IMR-90 (cell line): ENCODE results near the gene CUX1. TPM values are rescaled to one million over a fixed set of nuclear protein-coding genes. Genes with fewer than 3 reads are reported as not detected.

Experiments used
- ATAC-seq: fragments of 200-7000 bp; cut with Tn5 transposase; 2 replicates; pipeline ENCODE4 v1.9.1; 2020; ENCODE audit warnings: low read depth, mild to moderate bottlenecking, moderate library complexity
- BruUV-seq: library from RNA; stranded (reverse); fragments of 400-500 nt; replicated peaks from 2 replicates; lab custom pipeline; 2021; lab: Mats Ljungman, UMichigan
- CTCF ChIA-PET: fragments of 300-600 bp; formaldehyde crosslinking; extraction: SDS; loops from one replicate; lab custom pipeline; 2021; ENCODE audit warnings: antibody characterized with exemption; lab: Yijun Ruan, JAX
- POLR2A ChIA-PET: fragments of 300-600 bp; sonication (Branson Sonifier 250); formaldehyde crosslinking; loops from one replicate; lab custom pipeline; 2022; ENCODE audit warnings: antibody characterized with exemption; ENCODE audit not compliant: unreplicated experiment; lab: Charles Lee
- DNase-seq: peaks from one replicate; pipeline ENCODE4 v3.0.0; 2013
- H2AFZ ChIP-seq: replicated peaks from 2 replicates; pipeline ENCODE3; 2013; ENCODE audit warnings: low read length, mild to moderate bottlenecking; ENCODE audit not compliant: poor library complexity
- H2AK5ac ChIP-seq: 2 replicates; pipeline ENCODE4 v1.6.1; 2013; ENCODE audit warnings: low read depth, low read length, inconsistent platforms
- H2AK9ac ChIP-seq: replicated peaks from 2 replicates; pipeline ENCODE3; 2013; ENCODE audit warnings: mild to moderate bottlenecking, low read depth, low read length, moderate library complexity; ENCODE audit not compliant: poor library complexity
- H2BK120ac ChIP-seq: 2 replicates; pipeline ENCODE4 v1.6.1; 2013; ENCODE audit warnings: low read depth, low read length, inconsistent platforms
- H2BK15ac ChIP-seq: 3 replicates; pipeline ENCODE4 v1.6.1; 2013; ENCODE audit warnings: low read depth, low read length, inconsistent platforms
- H2BK20ac ChIP-seq: 2 replicates; pipeline ENCODE4 v1.6.1; 2013; ENCODE audit warnings: low read depth, mild to moderate bottlenecking, inconsistent platforms, low read length, moderate library complexity
- H2BK5ac ChIP-seq: 2 replicates; pipeline ENCODE4 v1.6.1; 2013; ENCODE audit warnings: mild to moderate bottlenecking, low read depth, low read length, inconsistent platforms; ENCODE audit not compliant: poor library complexity, severe bottlenecking
- H3K14ac ChIP-seq: replicated peaks from 2 replicates; pipeline ENCODE4 v1.6.1; 2013; ENCODE audit warnings: low read depth, low read length, inconsistent platforms
- H3K18ac ChIP-seq: 2 replicates; pipeline ENCODE4 v1.6.1; 2013; ENCODE audit warnings: low read depth, low read length, control low read depth
- H3K23ac ChIP-seq: 2 replicates; pipeline ENCODE4 v1.6.1; 2013; ENCODE audit warnings: low read depth, low read length, inconsistent platforms
- H3K27ac ChIP-seq: 2 replicates; pipeline ENCODE4 v1.5.1; 2013; ENCODE audit warnings: mild to moderate bottlenecking, control low read depth, low read length; ENCODE audit not compliant: insufficient read depth
- H3K27me3 ChIP-seq: 2 replicates; pipeline ENCODE4 v1.6.1; 2013; ENCODE audit warnings: low read length; ENCODE audit not compliant: control insufficient read depth, insufficient read depth
- H3K36me3 ChIP-seq: 2 replicates; pipeline ENCODE4 v1.6.1; 2013; ENCODE audit warnings: low read length, mixed read lengths; ENCODE audit not compliant: control insufficient read depth, insufficient read depth
- H3K4ac ChIP-seq: 2 replicates; pipeline ENCODE4 v1.6.1; 2013; ENCODE audit warnings: low read depth, low read length, inconsistent platforms
- H3K4me1 ChIP-seq: 2 replicates; pipeline ENCODE4 v1.6.1; 2013; ENCODE audit warnings: low read length, mixed read lengths; ENCODE audit not compliant: control insufficient read depth, insufficient read depth
- H3K4me2 ChIP-seq: 2 replicates; pipeline ENCODE4 v1.6.1; 2013; ENCODE audit warnings: low read depth, mild to moderate bottlenecking, control low read depth, low read length, moderate library complexity
- H3K4me3 ChIP-seq: 2 replicates; pipeline ENCODE4 v1.5.1; 2013; ENCODE audit warnings: low read depth, mild to moderate bottlenecking, control low read depth, low read length, moderate library complexity; ENCODE audit not compliant: insufficient read depth
- H3K56ac ChIP-seq: 2 replicates; pipeline ENCODE4 v1.6.1; 2013; ENCODE audit warnings: low read length, inconsistent platforms; ENCODE audit not compliant: insufficient read depth; ENCODE audit errors: extremely low read depth
- H3K79me1 ChIP-seq, 2 experiments: 2 replicates each; pipeline ENCODE4 v1.6.1; 2013; ENCODE audit warnings: low read length in 2 of 2, inconsistent platforms in 1 of 2, low read depth in 1 of 2
- H3K9ac ChIP-seq: 2 replicates; pipeline ENCODE4 v1.6.1; 2013; ENCODE audit warnings: low read depth, low read length, control low read depth
- H3K9me1 ChIP-seq: 2 replicates; pipeline ENCODE4 v1.6.1; 2013; ENCODE audit warnings: low read length, inconsistent platforms; ENCODE audit not compliant: insufficient read depth
- H3K9me3 ChIP-seq: 2 replicates; pipeline ENCODE4 v1.6.1; 2013; ENCODE audit warnings: low read length; ENCODE audit not compliant: control insufficient read depth, insufficient read depth
- H4K20me1 ChIP-seq: 2 replicates; pipeline ENCODE4 v1.6.1; 2013; ENCODE audit warnings: low read length, inconsistent platforms; ENCODE audit not compliant: insufficient read depth
- H4K5ac ChIP-seq: 2 replicates; pipeline ENCODE4 v1.6.1; 2013; ENCODE audit warnings: mild to moderate bottlenecking, low read depth, low read length, control low read depth
- H4K8ac ChIP-seq, 2 experiments: 2 replicates each; pipeline ENCODE4 v1.6.1; 2013; ENCODE audit warnings: low read depth in 2 of 2, low read length in 2 of 2, control low read depth in 1 of 2, inconsistent platforms in 1 of 2
- H4K91ac ChIP-seq: 2 replicates; pipeline ENCODE4 v1.6.1; 2013; ENCODE audit warnings: low read depth, low read length, inconsistent platforms; ENCODE audit not compliant: insufficient read depth
- BHLHE40 ChIP-seq: fragments of 150-350 bp; IDR thresholded peaks from 2 replicates; pipeline ENCODE4 v1.6.1; 2016; ENCODE audit warnings: mild to moderate bottlenecking, low read depth, low read length
- CEBPB ChIP-seq: IDR thresholded peaks from 2 replicates; pipeline ENCODE4 v1.6.1; 2012; ENCODE audit warnings: low read depth, low read length, improper control_type of control experiment
- CHD1 ChIP-seq: IDR thresholded peaks from 2 replicates; pipeline ENCODE4 v1.6.1; 2012; ENCODE audit warnings: low read depth, low read length, improper control_type of control experiment
- CTCF ChIP-seq: conservative IDR thresholded peaks from 2 replicates; pipeline ENCODE4 v1.5.1; 2012; ENCODE audit warnings: mild to moderate bottlenecking, low read depth, low read length, improper control_type of control experiment
- FOS ChIP-seq: fragments of 150-350 bp; IDR thresholded peaks from 2 replicates; pipeline ENCODE4 v1.6.1; 2016; ENCODE audit warnings: low read depth, low read length
- MAFK ChIP-seq: IDR thresholded peaks from 2 replicates; pipeline ENCODE4 v1.6.1; 2012; ENCODE audit warnings: low read depth, low read length, improper control_type of control experiment
- MAZ ChIP-seq: IDR thresholded peaks from 2 replicates; pipeline ENCODE4 v1.6.1; 2012; ENCODE audit warnings: low read depth, mild to moderate bottlenecking, low read length, improper control_type of control experiment, moderate library complexity, borderline replicate concordance
- MXI1 ChIP-seq: IDR thresholded peaks from 2 replicates; pipeline ENCODE4 v1.6.1; 2012; ENCODE audit warnings: low read depth, mild to moderate bottlenecking, low read length, moderate library complexity, borderline replicate concordance
- NFE2L2 ChIP-seq: fragments of 150-350 bp; IDR thresholded peaks from 2 replicates; pipeline ENCODE4 v1.6.1; 2016; ENCODE audit warnings: low read depth, mild to moderate bottlenecking, low read length
- POLR2A ChIP-seq: IDR thresholded peaks from 2 replicates; pipeline ENCODE4 v1.6.1; 2012; ENCODE audit warnings: mild to moderate bottlenecking, low read depth, low read length
- RAD21 ChIP-seq: IDR thresholded peaks from 2 replicates; pipeline ENCODE4 v1.6.1; 2012; ENCODE audit warnings: low read length, improper control_type of control experiment
- RCOR1 ChIP-seq: IDR thresholded peaks from 2 replicates; pipeline ENCODE4 v1.6.1; 2012; ENCODE audit warnings: mild to moderate bottlenecking, low read length, improper control_type of control experiment; ENCODE audit not compliant: insufficient replicate concordance
- RFX5 ChIP-seq: IDR thresholded peaks from 2 replicates; pipeline ENCODE4 v1.8.0; 2012; ENCODE audit warnings: low read depth, mild to moderate bottlenecking, low read length, moderate library complexity
- SMC3 ChIP-seq: fragments of 150-350 bp; IDR thresholded peaks from 2 replicates; pipeline ENCODE4 v1.6.1; 2016; ENCODE audit warnings: low read depth, mild to moderate bottlenecking, antibody characterized with exemption, low read length, moderate library complexity
- WGBS, 2 experiments: methylation state at CpG; one replicate each; pipeline versions ENCODE4 v1.1.5 to v1.1.7; 2013; ENCODE audit warnings: missing lambda C conversion rate in 2 of 2; ENCODE audit not compliant: insufficient read length in 1 of 2; ENCODE audit errors: extremely low coverage in 2 of 2; 5-methylcytosine and 5-hydroxymethylcytosine counted together
- dilution Hi-C: fragments of 300-500 bp; cut with HindIII; formaldehyde crosslinking; loops from one replicate; pipeline ENCODE4 v1.14.3; 2018; ENCODE audit warnings: low sequenced_read_pairs; ENCODE audit not compliant: unreplicated experiment
- in situ Hi-C: fragments of 300-500 bp; cut with MboI; formaldehyde crosslinking; loops from 3 replicates; pipeline ENCODE4 v1.14.3; 2019; ENCODE audit warnings: low sequenced_read_pairs, inconsistent platforms, mixed read lengths
- intact Hi-C: fragments of 100-400 bp; cut with micrococcal nuclease; formaldehyde crosslinking; loops from 2 replicates; pipeline ENCODE4 v1.10.0; 2022
- polyA plus RNA-seq, 3 experiments: library from polyadenylated mRNA; depleted of rRNA; stranded (reverse); fragments of >200 nt; gene quantifications; 2 replicates each; pipeline ENCODE4 v1.2.3, GENCODE V29; 2012; ENCODE audit warnings: low replicate concordance in 1 of 3
- total RNA-seq: library from RNA; depleted of rRNA; stranded (reverse); fragments of >200 nt; gene quantifications from 2 replicates; pipeline ENCODE4 v1.2.3, GENCODE V29; 2012
- TF ChIP-seq, protein P1 (sequence below): fragments of 150-350 bp; IDR thresholded peaks from 2 replicates; pipeline ENCODE4 v1.6.1; 2017; ENCODE audit warnings: mild to moderate bottlenecking, antibody characterized with exemption, low read length, low read depth
- TF ChIP-seq, protein P2 (sequence below): fragments of 150-350 bp; IDR thresholded peaks from 2 replicates; pipeline ENCODE4 v1.6.1; 2016; ENCODE audit warnings: low read depth, mild to moderate bottlenecking, low read length, moderate library complexity, borderline replicate concordance

The CUX1 gene
- total and polyA plus RNA-seq, 2 of the 4 experiments (the other 2 are of a cell fraction) = 19.7 to 46.4 TPM

- no peaks in the 10 kb centered on the region; the same call in none of the 2 replicates for H3K36me3 ChIP-seq
- no peak overlapping the region for H2AK9ac ChIP-seq
- no peak overlapping the region for H2AFZ ChIP-seq
- dilution Hi-C loops = no loop called here
- H3K14ac ChIP-seq = no peak overlapping the region
- H2AK5ac ChIP-seq = no peak overlapping the region
- no peak overlapping the region for H4K91ac ChIP-seq
- H3K23ac ChIP-seq = no peak overlapping the region
- DNase-seq (no peak), ATAC-seq (no peak)
- peaks cover 16% of the 10 kb centered on the region for H3K9me1 ChIP-seq
- no peak overlapping the region for H3K56ac ChIP-seq
- no peak overlapping the region for H3K9ac ChIP-seq
- no peak overlapping the region for H3K27ac ChIP-seq
- H3K4ac ChIP-seq = no peak overlapping the region
- 99% methylated on average over 14 of the region's 20 CpGs; no CpG with 5 or more reads in 1 of the 2 experiments for WGBS, 2 experiments
- CTCF ChIA-PET = interaction anchor here (0.6 kb wide), 1 partner anchor 51 kb away, joined by 3 read pairs; no protein-coding TSS in a partner anchor
- no peak overlapping the region for H3K18ac ChIP-seq
- BruUV-seq = no TSS peak
- intact Hi-C loops = no loop called here
- H4K8ac ChIP-seq = no peak overlapping the region
- in situ Hi-C loops = no loop called here
- no peak overlapping the region for H2BK20ac ChIP-seq
- H3K27me3 ChIP-seq = no peaks in the 10 kb centered on the region
- H2BK15ac ChIP-seq = no peak overlapping the region
- TF ChIP-seq MAFK (no peak), RAD21 (no peak), RFX5 (no peak), SMC3 (no peak), MAZ (no peak), CEBPB (no peak), MXI1 (no peak), NFE2L2 (no peak), RCOR1 (no peak), CHD1 (no peak), BHLHE40 (no peak), POLR2A (no peak), FOS (no peak), CTCF (no peak)
- TF ChIP-seq, protein P1, sequence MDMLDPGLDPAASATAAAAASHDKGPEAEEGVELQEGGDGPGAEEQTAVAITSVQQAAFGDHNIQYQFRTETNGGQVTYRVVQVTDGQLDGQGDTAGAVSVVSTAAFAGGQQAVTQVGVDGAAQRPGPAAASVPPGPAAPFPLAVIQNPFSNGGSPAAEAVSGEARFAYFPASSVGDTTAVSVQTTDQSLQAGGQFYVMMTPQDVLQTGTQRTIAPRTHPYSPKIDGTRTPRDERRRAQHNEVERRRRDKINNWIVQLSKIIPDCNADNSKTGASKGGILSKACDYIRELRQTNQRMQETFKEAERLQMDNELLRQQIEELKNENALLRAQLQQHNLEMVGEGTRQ = no peak
- TF ChIP-seq, protein P2, sequence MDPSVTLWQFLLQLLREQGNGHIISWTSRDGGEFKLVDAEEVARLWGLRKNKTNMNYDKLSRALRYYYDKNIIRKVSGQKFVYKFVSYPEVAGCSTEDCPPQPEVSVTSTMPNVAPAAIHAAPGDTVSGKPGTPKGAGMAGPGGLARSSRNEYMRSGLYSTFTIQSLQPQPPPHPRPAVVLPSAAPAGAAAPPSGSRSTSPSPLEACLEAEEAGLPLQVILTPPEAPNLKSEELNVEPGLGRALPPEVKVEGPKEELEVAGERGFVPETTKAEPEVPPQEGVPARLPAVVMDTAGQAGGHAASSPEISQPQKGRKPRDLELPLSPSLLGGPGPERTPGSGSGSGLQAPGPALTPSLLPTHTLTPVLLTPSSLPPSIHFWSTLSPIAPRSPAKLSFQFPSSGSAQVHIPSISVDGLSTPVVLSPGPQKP = no peak
- H3K9me3 ChIP-seq = no peaks in the 10 kb centered on the region
- peaks cover 41 to 62% of the 10 kb centered on the region in 2 experiments for H3K79me1 ChIP-seq
- H4K5ac ChIP-seq = no peak overlapping the region
- no peak overlapping the region for H3K4me2 ChIP-seq
- H2BK120ac ChIP-seq = no peak overlapping the region
- peaks cover 36% of the 10 kb centered on the region for H4K20me1 ChIP-seq
- no peak overlapping the region for H2BK5ac ChIP-seq
- no peak overlapping the region for H3K4me3 ChIP-seq
- POLR2A ChIA-PET = no interaction called here
- peaks cover 7% of the 10 kb centered on the region; the same call in 1 of the 2 replicates for H3K4me1 ChIP-seq
Observed at GRCh38 chr7:101989101-101989500, 171.7 kb downstream of the CUX1 start.
